Esophagus mucosa (tissue), 1 donor: ENCODE data around the gene CCDC154. TPM values are rescaled to one million over a fixed set of nuclear protein-coding genes. Genes with fewer than 3 reads are reported as not detected.
"Not testable (repeated sequence)": the region's sequence is repeated elsewhere in the genome, so short reads cannot be mapped to it uniquely, and the experiment has no call there.

ENCODE experiments used
- ATAC-seq: fragments of 200-7000 bp; cut with Tn5 transposase; one replicate; pipeline ENCODE4 v1.9.1; 2020
- total RNA-seq: library from RNA; stranded (reverse); gene quantifications from one replicate; pipeline ENCODE4 v1.2.4, GENCODE V29; 2023
- donor health status: DM: yes; HTN: yes; CAD: no.

The CCDC154 gene
- total RNA-seq, 1 donor from 2014 or later, result 0.12 TPM

- no peak for ATAC-seq
These were observed 9.0 kb upstream of the CCDC154 start for GRCh38 chr16:1453316-1453715.

DNA sequence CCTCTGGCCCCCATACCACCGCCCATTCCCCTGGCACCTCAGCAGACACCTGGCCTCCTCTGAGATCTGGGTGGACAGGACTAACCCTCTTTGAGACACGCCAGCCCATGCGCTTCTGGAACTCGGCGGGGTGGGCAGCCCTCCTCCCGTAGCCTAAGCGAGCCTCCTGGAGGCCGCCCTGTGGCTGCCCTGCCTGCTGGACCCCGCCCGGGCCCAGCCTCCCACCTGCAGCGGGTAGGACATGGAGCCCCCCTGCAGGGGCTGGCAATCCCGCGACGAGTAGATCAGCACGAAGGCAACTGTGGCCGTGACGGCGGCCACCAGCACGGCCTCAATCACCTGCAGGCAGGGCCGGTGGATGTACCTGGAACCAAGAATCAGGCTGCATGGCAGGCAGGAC is 8.2 kb upstream of the CCDC154 start:
- ATAC-seq, result no peak

DNA sequence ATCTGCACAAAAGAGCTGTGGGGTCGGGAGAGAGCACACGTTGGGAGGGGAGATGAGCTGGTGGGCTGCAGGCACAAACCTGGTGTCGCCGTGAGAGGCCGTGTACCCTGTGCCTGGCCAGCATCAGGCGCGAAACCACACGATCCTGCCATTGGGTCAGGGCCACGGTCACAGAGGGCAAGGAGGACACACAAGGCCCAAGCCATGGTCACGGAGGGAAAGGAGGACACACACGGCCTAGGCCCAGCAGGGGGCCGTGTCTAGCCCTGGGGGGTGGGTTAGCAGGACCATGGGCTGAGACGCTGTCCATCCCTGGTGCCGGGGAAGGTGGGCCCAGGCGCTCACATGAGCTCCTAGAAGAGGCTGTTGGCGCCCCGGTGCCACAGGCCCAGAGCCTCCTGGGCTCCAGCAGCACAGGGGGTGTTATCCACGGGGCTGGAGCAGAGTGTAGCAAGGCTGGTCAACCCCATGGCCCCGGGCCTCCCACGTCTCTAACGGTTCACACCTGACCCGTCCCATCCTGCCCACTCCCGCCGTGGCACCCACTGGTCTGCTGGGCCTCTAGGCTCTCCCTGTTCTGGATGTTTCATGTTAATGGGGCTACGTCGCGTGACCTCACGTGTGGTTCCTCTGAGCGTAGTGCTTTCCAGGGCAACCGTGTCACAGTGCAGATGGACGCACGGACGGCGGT is 7.5 kb upstream of the CCDC154 start:
- ATAC-seq, result no peak

DNA sequence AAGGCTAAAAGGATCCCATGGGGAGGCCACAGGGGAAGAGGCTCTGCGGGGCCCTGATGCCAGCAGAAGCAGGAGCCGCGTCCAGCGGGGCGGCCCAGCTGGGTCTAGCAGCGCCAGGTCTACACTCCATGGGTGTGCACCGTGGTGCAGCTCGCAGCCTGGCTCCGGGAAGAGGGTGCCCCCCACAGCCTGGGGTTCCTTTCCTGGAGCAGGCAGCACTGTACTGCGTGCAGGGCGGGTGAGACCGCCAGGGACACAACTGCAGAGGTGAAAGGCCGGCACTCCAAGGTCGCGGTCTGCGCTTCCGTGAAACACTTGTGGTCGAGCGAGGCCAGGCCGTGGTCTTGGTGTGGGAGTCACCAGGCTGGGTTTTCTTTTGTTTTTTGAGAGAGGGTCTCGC is 6.5 kb upstream of the CCDC154 start:
- ATAC-seq, result no peak

DNA sequence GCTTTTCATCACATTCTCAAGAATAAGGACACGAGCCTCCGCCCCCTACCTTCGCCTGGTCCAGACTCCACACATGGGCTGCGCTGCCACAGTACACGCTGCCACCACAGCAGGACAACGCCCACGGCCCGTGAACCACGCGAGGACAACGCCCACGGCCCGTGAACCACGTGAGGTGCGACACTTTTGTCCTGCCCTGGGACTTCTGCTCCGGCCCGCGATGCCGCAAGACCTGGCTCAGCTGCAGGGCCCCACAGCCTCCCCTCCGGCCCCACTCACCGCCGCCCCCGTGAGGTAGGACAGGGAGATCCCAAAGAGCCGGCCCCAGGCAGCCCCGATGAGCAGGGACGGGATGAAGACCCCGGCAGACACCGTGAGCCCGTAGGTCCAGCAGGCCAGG is 5.9 kb upstream of the CCDC154 start:
- no peak for ATAC-seq

DNA sequence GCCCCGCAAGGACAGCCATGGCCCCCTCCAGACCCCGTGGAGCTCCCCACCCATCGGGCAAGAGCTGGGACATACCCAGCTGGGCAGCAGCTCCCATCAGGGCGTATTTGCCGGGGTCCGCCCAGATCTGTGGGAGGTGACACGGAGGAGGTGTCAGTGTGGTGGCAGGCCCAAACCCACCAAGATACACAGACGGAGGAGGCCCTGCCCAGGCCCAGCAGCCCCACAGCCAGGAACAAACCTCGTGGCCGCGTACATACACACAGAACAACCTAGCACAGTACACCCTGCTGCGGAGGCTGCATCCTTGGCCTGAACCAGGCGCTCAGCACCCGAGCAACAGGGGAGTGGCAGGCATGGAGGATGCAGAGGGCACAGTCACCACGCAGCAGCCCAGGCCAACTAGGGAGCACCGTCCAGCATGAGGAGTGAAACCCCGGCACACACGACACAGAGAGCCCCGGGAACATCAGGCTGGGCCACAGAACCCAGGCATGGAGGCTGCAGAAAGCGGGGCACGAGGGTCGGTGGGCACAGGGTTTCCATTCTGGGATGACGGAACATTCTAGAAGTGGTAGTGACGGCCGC is 4.9 kb upstream of the CCDC154 start:
- ATAC-seq, result no peak

- no peak for ATAC-seq
These were observed 4.3 kb upstream of the CCDC154 start for GRCh38 chr16:1448536-1449116.

DNA sequence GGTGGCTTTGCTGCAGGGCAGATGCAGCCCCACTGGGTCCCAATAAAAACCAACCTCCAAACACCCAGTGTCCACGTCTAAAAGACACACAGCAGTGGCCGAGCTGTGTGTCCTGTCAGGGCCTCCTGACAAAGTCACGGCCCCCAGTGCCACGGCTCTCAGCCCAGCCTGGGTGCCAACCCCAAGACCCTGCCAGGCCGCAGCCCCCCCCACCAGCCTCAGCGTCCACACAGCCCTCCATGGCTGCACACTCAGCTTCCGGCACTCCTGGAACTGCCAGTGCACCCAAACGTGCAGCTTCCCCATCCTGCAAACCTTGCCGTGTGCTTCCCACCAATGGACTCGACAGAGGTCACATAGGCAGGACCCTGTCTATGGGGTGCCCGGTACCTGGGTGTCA is 3.6 kb upstream of the CCDC154 start:
- ATAC-seq, result no peak

GRCh38 chr16:1446296-1447080 is 2.1 kb upstream of the CCDC154 start:
- ATAC-seq, result no peak

GRCh38 chr16:1445518-1446203 is 1.3 kb upstream of the CCDC154 start:
- no peak for ATAC-seq

GRCh38 chr16:1444730-1445517 is 568 bp upstream of the CCDC154 start:
- ATAC-seq, result no peak

DNA sequence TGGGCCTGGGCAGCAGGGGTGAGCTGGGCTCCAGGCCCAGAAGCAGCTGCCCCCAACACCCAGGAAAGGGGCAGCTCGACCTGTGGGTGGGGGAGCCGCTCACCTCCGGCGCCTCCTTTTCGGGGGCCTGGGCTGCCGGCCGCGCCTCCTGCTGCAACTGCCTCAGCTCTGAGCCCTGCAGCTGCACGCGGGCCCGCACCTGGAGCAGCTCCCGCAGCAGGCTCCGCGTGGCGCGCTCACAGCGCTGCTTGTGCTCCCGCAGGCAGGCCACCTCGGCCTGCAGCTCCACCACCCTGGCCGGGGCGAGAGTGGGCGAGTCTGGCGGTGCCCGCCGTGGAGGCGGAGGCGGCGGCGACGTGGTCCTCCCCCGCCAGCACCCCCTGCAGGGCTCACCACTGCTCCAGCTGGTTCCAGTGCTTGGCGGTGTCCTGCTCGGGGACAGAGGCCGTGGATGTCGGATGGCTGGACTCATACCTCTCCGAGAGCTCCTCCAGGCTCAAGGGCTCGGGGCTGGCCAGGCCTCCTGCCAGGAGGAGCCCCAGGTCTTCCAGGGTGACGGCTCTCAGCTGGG is 868 bp downstream of the CCDC154 start:
- no peak for ATAC-seq

DNA sequence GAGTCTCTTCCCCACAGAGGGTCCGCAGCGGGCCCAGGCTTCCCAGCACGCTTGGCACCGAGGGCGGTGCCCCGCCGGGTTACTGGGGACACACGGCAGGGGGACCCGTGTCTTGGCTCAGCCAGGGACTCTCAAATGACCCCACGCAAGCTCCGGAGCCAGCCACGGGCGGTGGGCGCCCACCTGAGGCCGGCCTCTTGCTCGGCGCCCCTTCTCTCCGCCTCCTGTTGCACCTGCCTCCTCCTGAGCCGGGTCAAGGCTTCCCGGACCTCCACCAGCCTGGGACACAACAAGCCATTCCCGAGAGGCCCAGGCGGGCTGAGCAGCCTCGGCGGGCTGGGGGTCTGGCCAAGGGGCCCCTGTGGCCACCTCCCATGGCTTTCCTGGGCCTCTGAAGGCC is 1.7 kb downstream of the CCDC154 start:
- ATAC-seq, result no peak

- no peak for ATAC-seq
These were observed 2.9 kb downstream of the CCDC154 start for GRCh38 chr16:1441391-1441829.

DNA sequence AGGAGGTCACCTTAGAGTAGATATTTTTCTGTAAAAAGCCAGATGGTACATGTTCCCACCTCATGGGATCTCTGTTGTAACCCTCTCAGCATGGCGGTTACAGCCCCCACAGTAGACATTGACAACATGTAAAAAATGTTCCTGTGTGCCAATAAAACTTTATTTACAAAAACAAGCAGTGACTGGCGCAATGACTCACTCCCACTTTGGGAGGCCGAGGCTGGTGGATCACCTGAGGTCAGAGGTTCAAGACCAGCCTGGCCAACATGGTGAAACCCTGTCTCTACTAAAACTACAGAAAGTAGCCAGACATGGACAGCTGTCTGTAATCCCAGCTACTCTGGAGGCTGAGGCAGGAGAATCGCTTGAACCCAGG is 4.7 kb downstream of the CCDC154 start:
- not testable (repeated sequence) for ATAC-seq

GRCh38 chr16:1439058-1439698 is 5.2 kb downstream of the CCDC154 start:
- ATAC-seq, result no peak

DNA sequence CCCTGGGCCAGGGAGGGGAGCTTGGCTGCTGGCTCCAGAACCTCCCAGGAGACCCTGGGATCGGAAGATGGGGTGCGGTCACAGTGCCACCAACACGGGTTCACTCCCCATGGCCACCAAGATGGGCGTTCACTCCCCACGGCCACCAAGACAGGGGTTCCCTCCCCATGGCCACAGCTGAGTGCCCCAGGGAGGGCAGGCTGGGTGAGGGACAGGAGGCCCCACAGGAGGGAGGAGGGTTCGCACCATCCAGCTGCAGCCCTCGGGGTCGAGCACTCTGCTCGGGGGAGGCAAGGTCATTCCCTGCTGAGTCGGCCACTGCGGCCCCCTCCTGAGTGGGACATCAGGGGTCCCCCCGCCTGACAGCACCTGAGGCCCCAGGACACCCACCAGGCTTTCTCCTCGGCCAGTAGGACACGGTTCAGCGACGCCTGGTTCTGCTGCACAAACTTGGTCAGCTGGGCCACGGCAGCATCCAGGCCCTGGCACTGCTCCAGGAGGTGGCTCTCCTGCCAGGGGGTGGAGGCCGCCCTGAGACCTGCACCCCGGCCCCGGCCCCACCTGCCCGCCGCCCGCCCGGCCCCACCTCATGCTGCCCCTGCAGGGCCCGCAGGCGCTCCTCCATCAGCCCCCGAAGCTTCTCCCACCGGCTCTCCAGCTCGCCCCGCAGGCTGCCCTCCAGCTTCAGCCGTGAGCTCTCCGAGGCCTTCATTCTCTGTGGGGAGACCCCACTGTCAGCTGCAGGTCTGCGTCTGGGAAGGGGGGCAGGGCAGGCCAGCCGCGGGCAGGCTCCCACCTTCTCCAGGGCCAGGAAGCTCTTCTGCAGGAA is 5.9 kb downstream of the CCDC154 start:
- no peak for ATAC-seq

GRCh38 chr16:1437606-1438005 is 6.8 kb downstream of the CCDC154 start:
- ATAC-seq, result no peak

- ATAC-seq, result no peak
These were observed 7.5 kb downstream of the CCDC154 start for GRCh38 chr16:1436731-1437355.
